CD4-positive, alpha-beta T cell treated with Interleukin-21 for 1 hour (primary cell): ENCODE measurements around the gene LOXHD1.

Experiments
- DNase-seq: peaks from one replicate; pipeline ENCODE4 v3.0.0-alpha.2; 2020

The LOXHD1 gene

GRCh38 chr18:46445522-46446313 is 211.3 kb downstream of the LOXHD1 start:
- DNase-seq = no peak

GRCh38 chr18:46439037-46439436 is 218.0 kb downstream of the LOXHD1 start:
- no peak for DNase-seq

- no peak for DNase-seq
These were observed 220.0 kb downstream of the LOXHD1 start for GRCh38 chr18:46437061-46437460.

GRCh38 chr18:46436621-46437020 is 220.4 kb downstream of the LOXHD1 start:
- no peak for DNase-seq

- no peak for DNase-seq
These were observed 222.0 kb downstream of the LOXHD1 start for GRCh38 chr18:46435031-46435430.

GRCh38 chr18:46434629-46435028 is 222.4 kb downstream of the LOXHD1 start:
- no peak for DNase-seq

GRCh38 chr18:46433121-46433826 is 223.7 kb downstream of the LOXHD1 start:
- no peak for DNase-seq

GRCh38 chr18:46431522-46432171 is 225.4 kb downstream of the LOXHD1 start:
- DNase-seq = no peak

GRCh38 chr18:46429649-46430224 is 227.3 kb downstream of the LOXHD1 start:
- DNase-seq = no peak

GRCh38 chr18:46429130-46429529 is 227.9 kb downstream of the LOXHD1 start:
- no peak for DNase-seq

- DNase-seq = no peak
These were observed 228.7 kb downstream of the LOXHD1 start for GRCh38 chr18:46428368-46428767.

- no peak for DNase-seq
These were observed 229.6 kb downstream of the LOXHD1 start for GRCh38 chr18:46427216-46427995.
